SHP77 (cell line): ENCODE data around the gene RHO.
"Not testable (repeated sequence)": the region's sequence is repeated elsewhere in the genome, so short reads cannot be mapped to it uniquely, and the experiment has no call there.

Experiments used
- DNase-seq, 2 experiments: peaks; one replicate each; lab custom pipeline; 2025; lab: John Stamatoyannopoulos, UW

RHO gene

GRCh38 chr3:129499604-129500333 lies 28.7 kb upstream of the RHO start:
- not testable (repeated sequence) for DNase-seq

DNA sequence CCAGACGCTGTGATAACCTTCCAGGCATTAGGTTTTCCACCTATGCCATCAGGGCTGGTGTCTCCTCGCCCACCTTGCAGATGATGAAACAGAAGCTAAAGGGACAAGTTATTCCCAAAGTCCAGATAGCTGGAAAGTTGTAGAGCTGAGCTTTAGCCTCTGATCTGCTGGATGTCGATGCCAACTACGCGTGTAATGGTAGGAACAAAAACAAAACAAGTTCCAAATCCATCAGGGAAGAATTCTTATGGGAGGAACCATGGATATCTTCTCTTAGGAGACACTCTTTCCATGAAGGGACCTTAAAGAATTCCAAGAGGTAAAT lies 28.1 kb upstream of the RHO start:
- DNase-seq: no peak

DNA sequence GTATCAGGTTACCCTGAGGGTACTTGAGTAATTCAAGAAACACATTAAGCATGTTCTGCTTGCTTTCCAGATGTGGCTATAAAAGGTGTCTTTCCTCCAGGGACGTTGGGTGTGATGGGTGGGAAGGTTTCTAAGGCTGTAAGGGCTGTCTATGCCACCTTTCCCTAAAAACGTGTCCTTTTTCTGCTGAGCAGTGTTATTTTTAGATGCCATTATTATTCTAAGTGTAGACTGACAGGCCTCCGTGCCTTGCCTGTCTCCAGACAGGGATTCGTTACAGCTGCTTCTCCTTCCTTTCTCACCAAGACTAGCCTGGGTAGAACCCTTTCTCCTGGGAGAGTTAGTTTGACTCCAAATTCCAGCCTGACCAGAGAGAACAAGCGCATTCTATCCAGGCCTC lies 26.8 kb upstream of the RHO start:
- no peak for DNase-seq

- DNase-seq: peak; percentile 72 to 80
Observed at GRCh38 chr3:129502641-129503408, 25.6 kb upstream of the RHO start.

GRCh38 chr3:129503471-129504291 lies 24.8 kb upstream of the RHO start:
- DNase-seq: peak; percentile 67 to 72

GRCh38 chr3:129504471-129505100 lies 23.9 kb upstream of the RHO start:
- DNase-seq: no peak

- DNase-seq: no peak
Observed at GRCh38 chr3:129505341-129505740, 23.1 kb upstream of the RHO start.

- peak; percentile 98 for DNase-seq
Observed at GRCh38 chr3:129506231-129506742, 22.2 kb upstream of the RHO start.

- DNase-seq: peak; percentile 56 to 61
Observed at GRCh38 chr3:129507181-129507831, 21.1 kb upstream of the RHO start.

GRCh38 chr3:129512595-129512994 lies 15.8 kb upstream of the RHO start:
- no peak for DNase-seq

- DNase-seq: no peak
Observed at GRCh38 chr3:129513705-129514104, 14.7 kb upstream of the RHO start.

DNA sequence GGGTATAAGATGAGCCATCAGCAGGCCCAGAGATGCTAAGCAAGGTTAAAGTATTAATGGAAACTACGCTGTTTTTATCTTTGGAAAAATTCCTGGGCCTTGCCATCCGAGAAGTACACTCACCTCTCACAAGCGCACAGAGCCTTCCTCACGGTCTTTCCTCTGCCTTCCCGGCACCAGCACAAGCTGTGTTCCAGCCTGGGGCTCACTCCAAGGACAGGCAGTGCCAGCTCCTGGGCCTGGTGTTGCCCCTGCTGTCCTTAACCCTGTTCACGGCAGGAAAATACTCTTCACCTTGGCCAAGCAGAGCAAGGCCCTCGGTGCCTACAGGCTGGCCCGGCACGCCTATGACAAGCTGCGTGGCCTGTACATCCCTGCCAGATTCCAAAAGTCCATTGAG lies 14.3 kb upstream of the RHO start:
- no peak for DNase-seq

DNA sequence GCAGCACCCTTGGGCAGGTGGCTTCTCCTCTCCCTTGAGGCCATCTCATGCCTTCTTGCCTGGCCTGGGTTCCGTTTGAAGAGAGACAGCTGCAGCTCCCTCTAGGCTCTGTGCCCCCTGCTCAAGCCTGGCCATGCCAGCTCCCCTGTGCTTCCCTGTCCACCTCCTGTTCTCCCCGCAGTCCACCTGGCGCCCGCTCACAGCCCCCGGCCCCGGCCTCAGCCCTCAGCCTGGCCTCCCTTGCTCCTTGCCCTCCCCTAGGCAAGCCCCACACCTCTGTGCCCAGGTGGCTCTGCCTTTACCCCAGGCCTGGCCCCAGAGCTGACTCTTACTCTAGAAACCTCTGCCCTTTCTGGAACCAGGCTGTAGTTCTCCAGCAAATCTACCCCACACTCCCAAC lies 13.9 kb upstream of the RHO start:
- DNase-seq: no peak

DNA sequence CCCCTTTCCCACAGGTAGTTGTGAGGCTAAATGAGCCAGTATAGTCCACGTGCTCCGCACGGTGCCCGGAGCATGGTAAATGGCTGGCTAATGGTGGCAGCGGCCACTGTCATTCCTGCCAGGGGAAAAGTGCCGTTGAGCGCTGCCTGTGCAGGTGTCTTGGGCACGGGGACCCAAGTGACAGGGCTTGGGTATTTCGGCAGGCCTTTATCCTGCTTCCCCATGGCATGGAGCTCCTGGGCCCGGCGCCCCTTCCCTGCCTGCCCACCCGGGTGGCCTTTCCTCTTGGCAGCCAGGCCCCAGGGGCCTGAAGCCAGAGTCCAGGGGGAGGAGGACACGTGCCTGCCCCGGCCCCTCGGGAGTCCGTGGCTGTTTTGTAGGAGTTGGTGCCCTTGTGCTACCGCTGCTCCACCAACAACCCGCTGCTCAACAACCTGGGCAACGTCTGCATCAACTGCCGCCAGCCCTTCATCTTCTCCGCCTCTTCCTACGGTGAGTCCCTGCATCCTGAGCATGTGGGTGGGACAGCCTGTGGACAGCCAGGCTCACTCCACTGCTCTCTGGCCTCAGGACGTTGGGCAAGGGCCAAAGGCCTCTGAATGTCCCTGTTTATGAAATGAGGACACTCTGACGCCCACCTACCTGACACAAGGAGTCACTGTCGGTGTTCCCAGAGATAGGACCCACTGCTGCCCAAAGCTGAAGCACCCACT lies 13.2 kb upstream of the RHO start:
- not testable (repeated sequence) for DNase-seq

DNA sequence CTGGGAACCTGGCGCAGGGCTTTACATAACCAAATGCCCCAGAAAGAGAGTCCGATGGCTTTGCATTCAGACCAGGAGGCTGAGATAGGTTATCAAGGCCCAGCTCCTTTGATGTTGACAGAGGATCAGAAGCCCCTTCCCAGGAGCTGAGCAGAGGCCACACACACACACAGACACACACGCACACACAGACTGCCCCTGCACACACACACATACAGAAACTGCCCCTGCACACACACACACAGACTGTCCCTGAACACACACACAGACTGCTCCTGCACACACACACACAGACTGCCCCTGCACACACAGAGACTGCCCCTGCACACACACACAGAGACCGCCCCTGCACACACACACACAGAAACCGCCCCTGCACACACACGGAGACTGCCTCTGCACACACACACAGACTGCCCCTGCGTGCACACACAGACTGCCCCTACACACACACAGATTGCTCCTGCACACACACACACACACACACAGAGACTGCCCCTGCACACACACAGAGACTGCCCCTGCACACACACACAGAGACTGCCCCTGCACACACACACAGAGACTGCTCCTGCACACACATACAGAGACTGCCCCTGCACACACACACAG lies 12.5 kb upstream of the RHO start:
- DNase-seq: not testable (repeated sequence)

GRCh38 chr3:129517516-129517915 lies 10.9 kb upstream of the RHO start:
- no peak for DNase-seq

DNA sequence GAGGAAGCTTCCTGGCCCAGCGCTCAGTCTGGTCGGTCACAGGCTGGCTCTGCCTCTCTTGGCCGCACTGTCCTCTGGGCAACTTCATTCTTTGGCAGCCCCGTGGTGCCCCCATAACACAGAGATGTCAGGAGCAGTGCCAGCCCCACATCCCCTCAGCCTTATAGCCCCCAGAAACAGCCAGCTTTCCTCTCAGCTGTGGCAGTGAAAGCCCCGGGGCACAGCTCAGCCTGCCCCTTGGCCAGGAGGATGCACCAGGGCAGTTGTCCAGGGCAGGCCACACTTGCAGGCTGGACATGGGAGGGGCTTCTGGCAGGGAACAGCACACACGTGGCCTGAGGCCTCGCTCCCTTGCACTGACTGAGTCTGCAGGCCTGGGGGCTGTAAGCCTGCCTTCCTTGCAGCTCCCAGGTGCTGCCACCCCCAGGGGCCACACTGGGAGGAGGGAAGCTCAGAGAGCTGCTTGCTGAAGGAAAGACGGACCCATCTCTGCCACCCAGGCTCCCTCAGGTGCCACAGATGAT lies 10.3 kb upstream of the RHO start:
- no peak for DNase-seq

- DNase-seq: no peak
Observed at GRCh38 chr3:129518581-129518980, 9.9 kb upstream of the RHO start.

DNA sequence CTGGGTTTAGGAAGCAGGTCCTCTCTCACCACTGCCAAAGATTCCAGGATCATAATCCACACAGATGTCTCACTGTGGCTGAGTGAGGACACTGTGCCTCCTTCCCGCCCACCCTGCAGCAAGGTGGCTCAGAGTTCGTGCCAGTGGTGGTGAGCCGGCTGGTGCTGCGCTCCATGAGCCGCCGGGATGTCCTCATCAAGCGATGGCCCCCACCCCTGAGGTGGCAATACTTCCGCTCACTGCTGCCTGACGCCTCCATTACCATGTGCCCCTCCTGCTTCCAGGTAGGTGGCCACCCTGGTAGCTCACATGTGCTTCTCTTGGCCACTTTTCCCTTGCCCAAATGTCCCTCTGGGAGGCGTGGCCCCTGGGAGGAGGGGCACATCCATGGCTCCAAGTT lies 9.0 kb upstream of the RHO start:
- no peak for DNase-seq
